Measurements from ENCODE around the gene EDAR.

The EDAR gene

DNA sequence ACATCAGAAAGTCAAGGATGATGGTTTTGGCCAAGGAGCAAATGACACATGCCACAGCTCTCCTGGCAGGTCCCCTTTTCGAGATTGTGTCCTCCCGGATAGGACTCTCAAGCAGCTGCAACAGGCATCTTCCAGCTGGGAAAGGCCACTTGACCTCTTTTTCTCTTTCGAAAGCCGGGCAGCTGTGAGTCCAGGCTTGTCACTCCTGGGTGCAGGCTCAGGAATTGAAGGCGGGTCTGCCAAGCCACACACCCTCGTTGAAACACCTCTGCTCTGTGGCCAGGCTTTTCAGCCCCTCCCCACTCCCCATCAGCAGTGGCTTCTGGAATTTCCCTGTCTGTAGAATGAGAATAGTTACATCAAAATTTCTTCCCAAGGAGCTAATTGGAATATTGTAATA lies 104.4 kb downstream of the EDAR start:
- CTCF ChIA-PET, result no interaction called here
- TF ChIP-seq CTBP1 (IDR thresholded peaks at IDR 0.05; ENCODE audit: borderline replicate concordance), result no peak
- TF ChIP-seq LEF1 (IDR thresholded peaks at IDR 0.05; ENCODE audit: borderline replicate concordance), result no peak
- TF ChIP-seq FOXK2 (IDR thresholded peaks at IDR 0.05), result no peak
- no peak for TF ChIP-seq L3MBTL2 (conservative IDR thresholded peaks at IDR 0.05)
- TF ChIP-seq, protein P1, sequence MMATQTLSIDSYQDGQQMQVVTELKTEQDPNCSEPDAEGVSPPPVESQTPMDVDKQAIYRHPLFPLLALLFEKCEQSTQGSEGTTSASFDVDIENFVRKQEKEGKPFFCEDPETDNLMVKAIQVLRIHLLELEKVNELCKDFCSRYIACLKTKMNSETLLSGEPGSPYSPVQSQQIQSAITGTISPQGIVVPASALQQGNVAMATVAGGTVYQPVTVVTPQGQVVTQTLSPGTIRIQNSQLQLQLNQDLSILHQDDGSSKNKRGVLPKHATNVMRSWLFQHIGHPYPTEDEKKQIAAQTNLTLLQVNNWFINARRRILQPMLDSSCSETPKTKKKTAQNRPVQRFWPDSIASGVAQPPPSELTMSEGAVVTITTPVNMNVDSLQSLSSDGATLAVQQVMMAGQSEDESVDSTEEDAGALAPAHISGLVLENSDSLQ (IDR thresholded peaks at IDR 0.05), result no peak
- no peak for TF ChIP-seq ELF4 (IDR thresholded peaks at IDR 0.05)
- no peak for TF ChIP-seq FOXM1 (IDR thresholded peaks at IDR 0.05; ENCODE audit: borderline replicate concordance)
- TF ChIP-seq TARDBP (IDR thresholded peaks at IDR 0.05), result no peak
- no peak for TF ChIP-seq BHLHE40 (IDR thresholded peaks at IDR 0.05; ENCODE audit: borderline replicate concordance)
- TF ChIP-seq SUZ12 (IDR thresholded peaks at IDR 0.05), result no peak
- POLR2A ChIA-PET, result no interaction called here
- no peak for DNase-seq (ENCODE audit: extremely low spot score)

DNA sequence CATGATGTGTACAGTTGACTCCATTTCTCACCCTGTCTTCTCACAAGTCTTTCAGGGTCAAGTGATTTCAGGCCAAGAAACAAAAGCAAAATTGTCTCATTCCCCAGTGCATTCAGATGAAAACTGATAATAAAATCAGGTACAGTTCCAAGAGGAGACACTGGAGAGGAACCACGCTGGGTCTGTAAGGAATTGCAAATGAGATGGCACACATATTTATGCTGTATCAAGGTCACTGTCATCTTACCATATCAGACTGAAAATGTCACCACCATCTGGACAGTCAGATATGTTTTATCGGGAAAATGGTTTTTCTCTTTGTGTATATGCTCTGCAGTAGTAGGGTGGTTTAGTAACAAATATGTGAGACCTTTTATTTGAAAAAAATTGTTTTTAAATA lies 110.7 kb downstream of the EDAR start:
- POLR2A ChIA-PET, result no interaction called here
- no peak for DNase-seq (ENCODE audit: extremely low spot score)
- TF ChIP-seq CTBP1 (IDR thresholded peaks at IDR 0.05; ENCODE audit: borderline replicate concordance) (no peak), BHLHE40 (IDR thresholded peaks at IDR 0.05; ENCODE audit: borderline replicate concordance) (no peak), NFRKB (IDR thresholded peaks at IDR 0.05) (no peak), L3MBTL2 (conservative IDR thresholded peaks at IDR 0.05) (no peak), SUZ12 (IDR thresholded peaks at IDR 0.05) (no peak), ARNT (IDR thresholded peaks at IDR 0.05) (no peak), SP1 (IDR thresholded peaks at IDR 0.05) (no peak), LEF1 (IDR thresholded peaks at IDR 0.05; ENCODE audit: borderline replicate concordance) (no peak), FOXK2 (IDR thresholded peaks at IDR 0.05) (no peak), TARDBP (IDR thresholded peaks at IDR 0.05) (no peak), FOXA1 (IDR thresholded peaks at IDR 0.05) (no peak), HDGF (IDR thresholded peaks at IDR 0.05; ENCODE audit: borderline replicate concordance) (no peak), FOXM1 (IDR thresholded peaks at IDR 0.05; ENCODE audit: borderline replicate concordance) (no peak)
- CTCF ChIA-PET, result no interaction called here

DNA sequence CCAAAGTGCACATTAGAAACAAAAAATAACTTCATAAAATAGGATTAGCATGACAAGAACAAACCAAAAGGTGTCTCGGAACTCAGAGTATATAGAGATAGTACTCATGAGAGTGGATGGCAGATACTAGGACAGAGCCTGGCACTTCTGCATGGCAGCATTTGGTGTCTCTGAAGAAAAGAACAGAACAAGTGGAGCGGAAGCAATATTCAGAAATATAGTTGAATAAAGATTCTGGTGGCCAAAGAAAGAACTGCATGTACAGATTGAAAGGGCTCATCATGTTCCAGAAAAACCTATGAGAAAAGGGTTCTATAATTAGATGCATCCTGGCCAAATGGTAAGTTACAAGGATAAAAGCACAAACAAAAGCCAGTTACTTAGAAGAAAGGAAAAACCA lies 111.5 kb downstream of the EDAR start:
- CTCF ChIA-PET, result interaction anchor here (0.6 kb wide), 1 partner anchor 861 kb away, joined by 4 read pairs; no protein-coding TSS in a partner anchor
- TF ChIP-seq LEF1 (IDR thresholded peaks at IDR 0.05; ENCODE audit: borderline replicate concordance) (no peak), SUZ12 (IDR thresholded peaks at IDR 0.05) (no peak), FOXM1 (IDR thresholded peaks at IDR 0.05; ENCODE audit: borderline replicate concordance) (no peak), L3MBTL2 (conservative IDR thresholded peaks at IDR 0.05) (no peak), TARDBP (IDR thresholded peaks at IDR 0.05) (no peak), NFRKB (IDR thresholded peaks at IDR 0.05) (no peak), SP1 (IDR thresholded peaks at IDR 0.05) (no peak), FOXK2 (IDR thresholded peaks at IDR 0.05) (no peak), CTBP1 (IDR thresholded peaks at IDR 0.05; ENCODE audit: borderline replicate concordance) (no peak), ARNT (IDR thresholded peaks at IDR 0.05) (no peak), ELF4 (IDR thresholded peaks at IDR 0.05) (no peak), ZNF384 (IDR thresholded peaks at IDR 0.05) (no peak), BHLHE40 (IDR thresholded peaks at IDR 0.05; ENCODE audit: borderline replicate concordance) (no peak), HDGF (IDR thresholded peaks at IDR 0.05; ENCODE audit: borderline replicate concordance) (no peak), FOXA1 (IDR thresholded peaks at IDR 0.05) (no peak)
- TF ChIP-seq, protein P1 (IDR thresholded peaks at IDR 0.05), result no peak
- POLR2A ChIA-PET, result no interaction called here
- DNase-seq (ENCODE audit: extremely low spot score), result no peak

DNA sequence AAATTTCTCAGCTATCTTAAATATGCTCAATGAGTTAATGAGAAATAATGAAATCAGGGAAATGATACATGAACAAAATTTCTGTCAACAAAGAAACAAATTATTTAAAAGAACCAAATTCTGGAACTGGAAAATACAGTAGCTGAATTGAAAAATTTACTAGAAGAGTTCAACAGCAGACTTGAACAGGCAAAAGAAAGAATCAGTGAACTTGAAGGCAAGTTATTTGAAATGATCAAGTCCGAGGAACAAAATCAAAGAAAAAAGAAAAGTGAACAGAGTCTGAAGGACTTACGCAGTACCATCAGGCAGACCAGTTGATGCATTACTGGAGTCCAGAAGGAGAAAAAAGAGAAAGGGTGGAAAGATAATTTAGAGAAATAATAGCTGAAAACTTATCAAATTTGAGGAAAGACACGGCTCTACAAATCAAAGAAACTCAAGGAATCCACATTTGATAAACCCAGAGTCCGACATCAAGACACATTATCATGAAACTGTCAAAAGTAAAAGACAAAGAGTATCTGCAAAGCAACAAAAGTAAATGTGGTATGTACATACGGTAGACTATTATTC lies 118.9 kb downstream of the EDAR start:
- no peak for TF ChIP-seq TARDBP (IDR thresholded peaks at IDR 0.05)
- TF ChIP-seq SP1 (IDR thresholded peaks at IDR 0.05), result no peak
- no peak for TF ChIP-seq HDGF (IDR thresholded peaks at IDR 0.05; ENCODE audit: borderline replicate concordance)
- TF ChIP-seq BHLHE40 (IDR thresholded peaks at IDR 0.05; ENCODE audit: borderline replicate concordance), result no peak
- TF ChIP-seq FOXA1 (IDR thresholded peaks at IDR 0.05), result no peak
- no peak for TF ChIP-seq ZNF384 (IDR thresholded peaks at IDR 0.05)
- TF ChIP-seq FOXM1 (IDR thresholded peaks at IDR 0.05; ENCODE audit: borderline replicate concordance), result no peak
- TF ChIP-seq LEF1 (IDR thresholded peaks at IDR 0.05; ENCODE audit: borderline replicate concordance), result no peak
- ChIA-PET POLR2A (no interaction called here), CTCF (no interaction called here)
- DNase-seq (ENCODE audit: extremely low spot score), result no peak

DNA sequence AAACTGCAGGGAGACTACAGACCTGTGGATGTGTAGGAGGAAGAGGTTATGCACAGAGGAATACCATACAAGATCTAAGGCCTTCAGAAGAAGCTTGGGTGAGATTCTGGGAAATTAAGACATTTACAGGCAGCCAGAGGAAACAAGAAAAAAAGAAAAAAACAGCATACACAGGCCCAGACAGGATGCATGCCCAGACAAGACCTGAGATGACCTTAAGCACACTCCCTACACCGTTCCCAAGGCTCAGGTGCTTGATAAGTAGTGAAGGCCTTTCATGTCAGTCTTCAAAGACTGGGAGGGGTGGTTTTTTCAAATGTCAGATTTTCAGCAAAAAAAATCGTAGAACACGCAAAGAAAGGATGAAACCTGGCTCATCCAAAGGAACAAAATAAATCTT lies 119.5 kb downstream of the EDAR start:
- TF ChIP-seq FOXA1 (IDR thresholded peaks at IDR 0.05), result no peak
- TF ChIP-seq ARNT (IDR thresholded peaks at IDR 0.05), result no peak
- TF ChIP-seq FOXK2 (IDR thresholded peaks at IDR 0.05), result no peak
- no peak for TF ChIP-seq FOXM1 (IDR thresholded peaks at IDR 0.05; ENCODE audit: borderline replicate concordance)
- TF ChIP-seq LEF1 (IDR thresholded peaks at IDR 0.05; ENCODE audit: borderline replicate concordance), result no peak
- no peak for TF ChIP-seq BHLHE40 (IDR thresholded peaks at IDR 0.05; ENCODE audit: borderline replicate concordance)
- TF ChIP-seq SUZ12 (IDR thresholded peaks at IDR 0.05), result no peak
- TF ChIP-seq L3MBTL2 (conservative IDR thresholded peaks at IDR 0.05), result no peak
- TF ChIP-seq, protein P1 (IDR thresholded peaks at IDR 0.05), result no peak
- TF ChIP-seq ZNF384 (IDR thresholded peaks at IDR 0.05), result no peak
- no peak for TF ChIP-seq TARDBP (IDR thresholded peaks at IDR 0.05)
- CTCF ChIA-PET, result no interaction called here
- POLR2A ChIA-PET, result no interaction called here
- no peak for DNase-seq (ENCODE audit: extremely low spot score)

DNA sequence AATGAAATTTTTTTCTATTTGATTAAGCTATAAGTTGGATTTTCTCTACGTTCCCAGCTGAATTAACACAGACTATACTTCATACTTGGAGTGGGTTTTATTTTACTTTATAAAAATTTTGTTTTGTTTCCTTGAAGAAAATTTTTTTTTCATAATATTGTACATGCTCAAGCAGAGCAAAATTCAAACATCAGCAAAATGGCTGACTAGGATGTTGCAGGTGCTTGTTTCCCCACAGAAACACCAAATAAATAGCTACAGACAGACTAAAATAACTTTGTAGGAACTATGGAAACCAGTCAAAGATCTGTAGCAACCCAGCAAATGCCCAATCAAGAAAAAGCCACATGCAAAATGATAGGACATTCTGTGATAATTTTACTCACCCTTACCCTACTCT lies 120.1 kb downstream of the EDAR start:
- POLR2A ChIA-PET, result no interaction called here
- TF ChIP-seq TARDBP (IDR thresholded peaks at IDR 0.05) (no peak), FOXA1 (IDR thresholded peaks at IDR 0.05) (no peak), ARNT (IDR thresholded peaks at IDR 0.05) (no peak), SUZ12 (IDR thresholded peaks at IDR 0.05) (no peak), NFRKB (IDR thresholded peaks at IDR 0.05) (no peak), L3MBTL2 (conservative IDR thresholded peaks at IDR 0.05) (no peak), CTBP1 (IDR thresholded peaks at IDR 0.05; ENCODE audit: borderline replicate concordance) (no peak), ZNF384 (IDR thresholded peaks at IDR 0.05) (no peak), LEF1 (IDR thresholded peaks at IDR 0.05; ENCODE audit: borderline replicate concordance) (no peak), ELF4 (IDR thresholded peaks at IDR 0.05) (no peak), BHLHE40 (IDR thresholded peaks at IDR 0.05; ENCODE audit: borderline replicate concordance) (no peak), FOXK2 (IDR thresholded peaks at IDR 0.05) (no peak)
- TF ChIP-seq, protein P1 (IDR thresholded peaks at IDR 0.05), result no peak
- no peak for DNase-seq (ENCODE audit: extremely low spot score)
- CTCF ChIA-PET, result no interaction called here
